Measurements from ENCODE around the gene BSN.

Gene BSN

GRCh38 chr3:49716691-49717210, 162.5 kb downstream of the BSN start:
- Histone ChIP-seq H3K27me3 (ENCODE audit: control insufficient read depth in 3 of 3, insufficient read depth in 3 of 3, low read depth in 1 of 3, low read length in 3 of 3) (no peaks in the 10 kb centered on the region), H3K4me2 (ENCODE audit: insufficient read depth, low read length, poor library complexity, severe bottlenecking) (no peak overlapping the region), H4K8ac (ENCODE audit: low read depth, low read length) (no peak overlapping the region), H3K4me1 (ENCODE audit: control insufficient read depth in 2 of 2, insufficient read depth in 1 of 2, low read depth in 1 of 2, low read length in 2 of 2) (peaks cover 0 to 7% of the 10 kb centered on the region in 2 donors), H2BK15ac (ENCODE audit: low read length) (no peak overlapping the region), H3K9ac (ENCODE audit: low read depth, low read length, poor library complexity) (peak overlapping the region; percentile 44), H2AFZ (ENCODE audit: low read length) (no peak overlapping the region), H4K91ac (ENCODE audit: low read depth, low read length, poor library complexity) (no peak overlapping the region), H2BK12ac (ENCODE audit: low read length) (no peak overlapping the region), H3K4me3 (ENCODE audit: low read length in 2 of 2) (no peak overlapping the region), H3K4ac (ENCODE audit: low read length) (no peak overlapping the region), H3K18ac (ENCODE audit: low read length) (no peak overlapping the region), H2BK120ac (ENCODE audit: low read depth, low read length) (no peak overlapping the region), H3K9me3 (replicated peaks in 1 of 2; ENCODE audit: control insufficient read depth in 2 of 2, insufficient read depth in 1 of 2, low read depth in 1 of 2, low read length in 2 of 2) (peaks cover 0 to 3% of the 10 kb centered on the region in 2 donors), H3K79me1 (ENCODE audit: low read depth, low read length) (peaks cover 11% of the 10 kb centered on the region), H2BK5ac (ENCODE audit: low read length) (no peak overlapping the region), H3K14ac (ENCODE audit: low read length) (no peak overlapping the region), H3K27ac (replicated peaks; ENCODE audit: low read length) (no peak overlapping the region), H2AK5ac (ENCODE audit: low read depth, low read length) (peak overlapping the region; percentile 28), H3K23ac (ENCODE audit: low read depth, low read length, poor library complexity) (no peak overlapping the region), H3K36me3 (replicated peaks in 1 of 2; ENCODE audit: control insufficient read depth in 2 of 2, insufficient read depth in 2 of 2, low read length in 2 of 2) (peaks cover 22 to 57% of the 10 kb centered on the region in 2 donors)
- no peak for DNase-seq (ENCODE audit: low spot score)
- WGBS, 2 donors (ENCODE audit: extremely low coverage in 2 of 2, insufficient read length in 2 of 2, insufficient replicate concordance in 1 of 2), result no CpG with 5 or more reads among the region's 16 CpGs

GRCh38 chr3:49717211-49717958, 163.1 kb downstream of the BSN start:
- WGBS, 2 donors (ENCODE audit: extremely low coverage in 2 of 2, insufficient read length in 2 of 2, insufficient replicate concordance in 1 of 2), result no CpG with 5 or more reads among the region's 14 CpGs
- no peak for DNase-seq (ENCODE audit: low spot score)

GRCh38 chr3:49717959-49718857, 163.9 kb downstream of the BSN start:
- Histone ChIP-seq H3K27me3 (ENCODE audit: control insufficient read depth in 3 of 3, insufficient read depth in 3 of 3, low read depth in 1 of 3, low read length in 3 of 3) (no peaks in the 10 kb centered on the region), H3K18ac (ENCODE audit: low read length) (peak overlapping the region; percentile 97), H3K23ac (ENCODE audit: low read depth, low read length, poor library complexity) (peak overlapping the region; percentile 100), H3K4ac (ENCODE audit: low read length) (peak overlapping the region; percentile 66), H3K14ac (ENCODE audit: low read length) (peak overlapping the region; percentile 98), H3K4me3 (ENCODE audit: low read length in 2 of 2) (no peak overlapping the region), H4K8ac (ENCODE audit: low read depth, low read length) (peak overlapping the region; percentile 9), H3K4me2 (ENCODE audit: insufficient read depth, low read length, poor library complexity, severe bottlenecking) (peak overlapping the region; percentile 100), H2BK15ac (ENCODE audit: low read length) (peak overlapping the region; percentile 75), H3K9me3 (replicated peaks in 1 of 2; ENCODE audit: control insufficient read depth in 2 of 2, insufficient read depth in 1 of 2, low read depth in 1 of 2, low read length in 2 of 2) (peaks cover 0 to 3% of the 10 kb centered on the region in 2 donors), H3K79me1 (ENCODE audit: low read depth, low read length) (peaks cover 23% of the 10 kb centered on the region), H4K91ac (ENCODE audit: low read depth, low read length, poor library complexity) (no peak overlapping the region), H2BK120ac (ENCODE audit: low read depth, low read length) (peak overlapping the region; percentile 76), H3K9ac (ENCODE audit: low read depth, low read length, poor library complexity) (peak overlapping the region; percentile 81), H2AFZ (ENCODE audit: low read length) (no peak overlapping the region), H2BK12ac (ENCODE audit: low read length) (peak overlapping the region; percentile 84), H2AK5ac (ENCODE audit: low read depth, low read length) (peak overlapping the region; percentile 95), H3K36me3 (replicated peaks in 1 of 2; ENCODE audit: control insufficient read depth in 2 of 2, insufficient read depth in 2 of 2, low read length in 2 of 2) (peaks cover 33 to 70% of the 10 kb centered on the region in 2 donors), H3K4me1 (ENCODE audit: control insufficient read depth in 2 of 2, insufficient read depth in 1 of 2, low read depth in 1 of 2, low read length in 2 of 2) (peaks cover 8 to 13% of the 10 kb centered on the region in 2 donors), H2BK5ac (ENCODE audit: low read length) (peak overlapping the region; percentile 13), H3K27ac (replicated peaks; ENCODE audit: low read length) (no peak overlapping the region)
- WGBS, 2 donors (ENCODE audit: extremely low coverage in 2 of 2, insufficient read length in 2 of 2, insufficient replicate concordance in 1 of 2), result no CpG with 5 or more reads among the region's 75 CpGs
- no peak for DNase-seq (ENCODE audit: low spot score)

More at GRCh38 chr3:49717211-49717958, 163.1 kb downstream of the BSN start:
- Histone ChIP-seq H2AFZ (ENCODE audit: low read length) (no peak overlapping the region), H3K79me1 (ENCODE audit: low read depth, low read length) (peaks cover 17% of the 10 kb centered on the region), H4K91ac (ENCODE audit: low read depth, low read length, poor library complexity) (no peak overlapping the region), H3K23ac (ENCODE audit: low read depth, low read length, poor library complexity) (no peak overlapping the region), H3K18ac (ENCODE audit: low read length) (no peak overlapping the region), H3K36me3 (replicated peaks in 1 of 2; ENCODE audit: control insufficient read depth in 2 of 2, insufficient read depth in 2 of 2, low read length in 2 of 2) (peaks cover 28 to 64% of the 10 kb centered on the region in 2 donors), H3K9ac (ENCODE audit: low read depth, low read length, poor library complexity) (peak overlapping the region; percentile 44), H2BK120ac (ENCODE audit: low read depth, low read length) (no peak overlapping the region), H3K27ac (replicated peaks; ENCODE audit: low read length) (no peak overlapping the region), H2BK12ac (ENCODE audit: low read length) (no peak overlapping the region), H3K4me1 (ENCODE audit: control insufficient read depth in 2 of 2, insufficient read depth in 1 of 2, low read depth in 1 of 2, low read length in 2 of 2) (peaks cover under 1 to 7% of the 10 kb centered on the region in 2 donors), H4K8ac (ENCODE audit: low read depth, low read length) (no peak overlapping the region), H3K4ac (ENCODE audit: low read length) (no peak overlapping the region), H3K27me3 (ENCODE audit: control insufficient read depth in 3 of 3, insufficient read depth in 3 of 3, low read depth in 1 of 3, low read length in 3 of 3) (no peaks in the 10 kb centered on the region), H3K9me3 (replicated peaks in 1 of 2; ENCODE audit: control insufficient read depth in 2 of 2, insufficient read depth in 1 of 2, low read depth in 1 of 2, low read length in 2 of 2) (peaks cover 0 to 3% of the 10 kb centered on the region in 2 donors), H2BK5ac (ENCODE audit: low read length) (no peak overlapping the region), H2AK5ac (ENCODE audit: low read depth, low read length) (peak overlapping the region; percentile 28), H3K4me2 (ENCODE audit: insufficient read depth, low read length, poor library complexity, severe bottlenecking) (no peak overlapping the region), H2BK15ac (ENCODE audit: low read length) (no peak overlapping the region), H3K14ac (ENCODE audit: low read length) (no peak overlapping the region), H3K4me3 (ENCODE audit: low read length in 2 of 2) (no peak overlapping the region)

Data from neuronal stem cell (in vitro differentiated cells).